ENCODE results near the gene DSP. TPM values are rescaled to one million over a fixed set of nuclear protein-coding genes. Genes with fewer than 3 reads are reported as not detected.

DSP gene
- total RNA-seq, 2 experiments from 2014 or later = 0.06 TPM; not detected in 1

- no TSS peak for BruUV-seq (replicated peaks)
- CTCF ChIA-PET (ENCODE audit: unreplicated experiment) = no interaction called here
These were observed 91.2 kb downstream of the DSP start for GRCh38 chr6:7632501-7633290.

GRCh38 chr6:7633361-7633760 is 91.9 kb downstream of the DSP start:
- ChIA-PET CTCF (ENCODE audit: unreplicated experiment) (no interaction called here), POLR2A (no interaction called here)
- Histone ChIP-seq H3K27ac (ENCODE audit: low read depth, low read length, poor library complexity, severe bottlenecking) (no peak overlapping the region), H3K9me2 (ENCODE audit: insufficient read depth, low read length) (no peaks in the 10 kb centered on the region), H3K4me2 (ENCODE audit: low read length) (no peak overlapping the region), H2AFZ (ENCODE audit: low read length) (no peak overlapping the region), H3K36me3 (ENCODE audit: insufficient read depth, low read length) (no peaks in the 10 kb centered on the region), H3K79me2 (ENCODE audit: insufficient read depth, low read depth, low read length) (no peaks in the 10 kb centered on the region), H3K4me3 (ENCODE audit: low read depth, low read length, poor library complexity, severe bottlenecking) (no peak overlapping the region), H3K9me3 (ENCODE audit: low read length) (no peaks in the 10 kb centered on the region), H3K4me1 (ENCODE audit: insufficient read depth, low read length, poor library complexity, severe bottlenecking) (no peaks in the 10 kb centered on the region), H4K20me1 (ENCODE audit: insufficient read depth, low read length) (no peaks in the 10 kb centered on the region)
- TF ChIP-seq, protein P1, sequence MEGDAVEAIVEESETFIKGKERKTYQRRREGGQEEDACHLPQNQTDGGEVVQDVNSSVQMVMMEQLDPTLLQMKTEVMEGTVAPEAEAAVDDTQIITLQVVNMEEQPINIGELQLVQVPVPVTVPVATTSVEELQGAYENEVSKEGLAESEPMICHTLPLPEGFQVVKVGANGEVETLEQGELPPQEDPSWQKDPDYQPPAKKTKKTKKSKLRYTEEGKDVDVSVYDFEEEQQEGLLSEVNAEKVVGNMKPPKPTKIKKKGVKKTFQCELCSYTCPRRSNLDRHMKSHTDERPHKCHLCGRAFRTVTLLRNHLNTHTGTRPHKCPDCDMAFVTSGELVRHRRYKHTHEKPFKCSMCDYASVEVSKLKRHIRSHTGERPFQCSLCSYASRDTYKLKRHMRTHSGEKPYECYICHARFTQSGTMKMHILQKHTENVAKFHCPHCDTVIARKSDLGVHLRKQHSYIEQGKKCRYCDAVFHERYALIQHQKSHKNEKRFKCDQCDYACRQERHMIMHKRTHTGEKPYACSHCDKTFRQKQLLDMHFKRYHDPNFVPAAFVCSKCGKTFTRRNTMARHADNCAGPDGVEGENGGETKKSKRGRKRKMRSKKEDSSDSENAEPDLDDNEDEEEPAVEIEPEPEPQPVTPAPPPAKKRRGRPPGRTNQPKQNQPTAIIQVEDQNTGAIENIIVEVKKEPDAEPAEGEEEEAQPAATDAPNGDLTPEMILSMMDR (conservative IDR thresholded peaks at IDR 0.05; ENCODE audit: low read length) = no peak
- TF ChIP-seq EZH2phosphoT487 (IDR thresholded peaks at IDR 0.05; ENCODE audit: borderline replicate concordance, low read depth, low read length) = no peak
- intact Hi-C loops (cut with micrococcal nuclease; ENCODE audit: unreplicated experiment) = no loop called here
- no TSS peak for BruUV-seq (replicated peaks)
- no peak for DNase-seq (ENCODE audit: low spot score)

More at GRCh38 chr6:7632501-7633290, 91.2 kb downstream of the DSP start:
- no peak overlapping the region for H3K27ac ChIP-seq (ENCODE audit: low read depth, low read length, poor library complexity, severe bottlenecking)
- POLR2A ChIA-PET = interaction anchor here (0.6 kb wide), 1 partner anchor 761 kb away, joined by 4 read pairs; no protein-coding TSS in a partner anchor
- H3K9me3 ChIP-seq (ENCODE audit: low read length) = no peaks in the 10 kb centered on the region
- no peaks in the 10 kb centered on the region for H3K36me3 ChIP-seq (ENCODE audit: insufficient read depth, low read length)
- H3K4me3 ChIP-seq (ENCODE audit: low read depth, low read length, poor library complexity, severe bottlenecking) = no peak overlapping the region
- H3K9me2 ChIP-seq (ENCODE audit: insufficient read depth, low read length) = no peaks in the 10 kb centered on the region
- intact Hi-C loops (cut with micrococcal nuclease; ENCODE audit: unreplicated experiment) = no loop called here
- H2AFZ ChIP-seq (ENCODE audit: low read length) = no peak overlapping the region
- no peak overlapping the region for H3K4me2 ChIP-seq (ENCODE audit: low read length)
- no peaks in the 10 kb centered on the region for H3K4me1 ChIP-seq (ENCODE audit: insufficient read depth, low read length, poor library complexity, severe bottlenecking)
- DNase-seq (ENCODE audit: low spot score) = no peak
- H3K79me2 ChIP-seq (ENCODE audit: insufficient read depth, low read depth, low read length) = no peaks in the 10 kb centered on the region
- TF ChIP-seq EZH2phosphoT487 (IDR thresholded peaks at IDR 0.05; ENCODE audit: borderline replicate concordance, low read depth, low read length) = no peak
- TF ChIP-seq, protein P1 (conservative IDR thresholded peaks at IDR 0.05; ENCODE audit: low read length) = no peak
- H4K20me1 ChIP-seq (ENCODE audit: insufficient read depth, low read length) = no peaks in the 10 kb centered on the region

DNA sequence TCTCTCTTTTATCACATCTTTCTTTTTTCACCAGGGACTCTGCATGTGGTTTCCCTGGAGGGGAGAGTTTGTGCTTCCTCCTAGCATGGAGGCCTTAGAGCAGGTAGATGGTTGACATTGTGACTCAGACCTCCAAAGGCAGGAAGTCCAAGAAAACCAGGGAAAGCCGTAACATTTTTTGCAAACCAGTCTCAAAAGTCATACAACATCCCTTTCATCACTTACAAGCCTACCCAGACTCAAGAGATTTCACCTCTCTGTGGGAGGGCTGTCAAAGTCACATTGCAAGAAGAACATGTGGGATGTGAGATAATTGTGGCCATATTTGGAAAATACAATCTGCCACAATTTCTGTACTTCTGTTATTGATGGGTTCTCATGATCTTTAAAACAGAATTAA is 94.7 kb downstream of the DSP start:
- Histone ChIP-seq H2AFZ (ENCODE audit: low read length) (no peak overlapping the region), H3K9me3 (ENCODE audit: low read length) (no peaks in the 10 kb centered on the region), H3K4me3 (ENCODE audit: low read depth, low read length, poor library complexity, severe bottlenecking) (no peak overlapping the region), H3K4me1 (ENCODE audit: insufficient read depth, low read length, poor library complexity, severe bottlenecking) (no peaks in the 10 kb centered on the region), H3K9me2 (ENCODE audit: insufficient read depth, low read length) (no peaks in the 10 kb centered on the region), H3K79me2 (ENCODE audit: insufficient read depth, low read depth, low read length) (no peaks in the 10 kb centered on the region), H3K4me2 (ENCODE audit: low read length) (no peak overlapping the region), H3K27ac (ENCODE audit: low read depth, low read length, poor library complexity, severe bottlenecking) (no peak overlapping the region), H3K36me3 (ENCODE audit: insufficient read depth, low read length) (no peaks in the 10 kb centered on the region), H4K20me1 (ENCODE audit: insufficient read depth, low read length) (no peaks in the 10 kb centered on the region)
- CTCF ChIA-PET (ENCODE audit: unreplicated experiment) = no interaction called here
- no peak for TF ChIP-seq EZH2phosphoT487 (IDR thresholded peaks at IDR 0.05; ENCODE audit: borderline replicate concordance, low read depth, low read length)
- TF ChIP-seq, protein P1 (conservative IDR thresholded peaks at IDR 0.05; ENCODE audit: low read length) = no peak
- BruUV-seq (replicated peaks) = no TSS peak
- intact Hi-C loops (cut with micrococcal nuclease; ENCODE audit: unreplicated experiment) = no loop called here
- POLR2A ChIA-PET = interaction anchor here (0.6 kb wide), 1 partner anchor 581 kb away, joined by 4 read pairs; no protein-coding TSS in a partner anchor
- DNase-seq (ENCODE audit: low spot score) = no peak

All from OCI-LY7 (cell line).